Vagina (tissue), 2 donors: Measurements from ENCODE around the gene HOXA10.

Experiments used
- CTCF ChIP-seq, 3 experiments: fragments of 450-650 bp in 2 of 3; fragments of 200-600 bp in 1 of 3; sonication (generic) in 1 of 3; IDR thresholded peaks; one replicate each; pipeline ENCODE4 v1.5.1; 2017 to 2019; ENCODE audit warnings: antibody characterized with exemption in 3 of 3, mild to moderate bottlenecking in 2 of 3, moderate library complexity in 2 of 3
- POLR2A ChIP-seq, 2 donors: fragments of 450-650 bp; IDR thresholded peaks; one replicate each; pipeline ENCODE4 v1.6.1; 2017; ENCODE audit warnings: antibody characterized with exemption in 2 of 2, mild to moderate bottlenecking in 2 of 2, moderate library complexity in 2 of 2
- POLR2AphosphoS5 ChIP-seq, 2 donors: sonication (generic); formaldehyde crosslinking; IDR thresholded peaks; one replicate each; pipeline ENCODE4 v1.9.0; 2017; ENCODE audit warnings: antibody characterized with exemption in 2 of 2, mild to moderate bottlenecking in 2 of 2, low read depth in 1 of 2; ENCODE audit not compliant: insufficient read depth in 1 of 2

GRCh38 chr7:27122077-27122910 lies 51.8 kb downstream of the HOXA10 start:
- no peak for TF ChIP-seq POLR2AphosphoS5 (IDR thresholded peaks at IDR 0.05; ENCODE audit: insufficient read depth in 1 of 2, low read depth in 1 of 2)
- no peak for TF ChIP-seq CTCF (IDR thresholded peaks at IDR 0.05)
- no peak for TF ChIP-seq POLR2A (IDR thresholded peaks at IDR 0.05)
